Type B pancreatic cell (in vitro differentiated cells): Measurements from ENCODE around the gene TP53I11. TPM values are rescaled to one million over a fixed set of nuclear protein-coding genes. Genes with fewer than 3 reads are reported as not detected.

Experiments
- DNase-seq: peaks from one replicate; pipeline ENCODE4 v3.0.0; 2021; ENCODE audit warnings: mixed read lengths; ENCODE audit not compliant: unreplicated experiment; ENCODE audit errors: extremely low spot score
- H3K27ac Mint-ChIP-seq: 2 replicates; pipeline ENCODE4 v1.8.0; 2021; ENCODE audit warnings: mild to moderate bottlenecking, mixed read lengths
- H3K27me3 Mint-ChIP-seq: 2 replicates; pipeline ENCODE4 v1.8.0; 2021; ENCODE audit warnings: mixed read lengths
- H3K36me3 Mint-ChIP-seq: 2 replicates; pipeline ENCODE4 v1.8.0; 2021; ENCODE audit warnings: mixed read lengths
- H3K4me1 Mint-ChIP-seq: one replicate; pipeline ENCODE4 v1.8.0; 2021; ENCODE audit warnings: mixed read lengths; ENCODE audit not compliant: unreplicated experiment
- H3K4me3 Mint-ChIP-seq: 2 replicates; pipeline ENCODE4 v1.8.0; 2021; ENCODE audit warnings: mild to moderate bottlenecking, mixed read lengths
- H3K9me3 Mint-ChIP-seq: 2 replicates; pipeline ENCODE4 v1.8.0; 2021; ENCODE audit warnings: mixed read lengths
- CTCF ChIP-seq: fragments of 200-600 bp; sonication (generic); conservative IDR thresholded peaks from 2 replicates; pipeline ENCODE4 v1.5.0; 2021; ENCODE audit warnings: antibody characterized with exemption, mild to moderate bottlenecking
- total RNA-seq: library from RNA; stranded (reverse); gene quantifications from 2 replicates; pipeline ENCODE4 v1.2.1, GENCODE V29; 2021; ENCODE audit warnings: low replicate concordance

TP53I11 gene
- total RNA-seq, 1 donor from 2014 or later: 72.4 TPM

GRCh38 chr11:44993971-44994704 is 43.5 kb upstream of the TP53I11 start:
- H3K36me3 Mint-ChIP-seq: no peaks in the 10 kb centered on the region
- H3K27ac Mint-ChIP-seq: no peak overlapping the region
- peaks cover 26% of the 10 kb centered on the region for H3K27me3 Mint-ChIP-seq
- no peaks in the 10 kb centered on the region for H3K9me3 Mint-ChIP-seq
- DNase-seq: peak; percentile 51
- H3K4me3 Mint-ChIP-seq: no peak overlapping the region
- TF ChIP-seq CTCF: no peak
- peaks cover 15% of the 10 kb centered on the region for H3K4me1 Mint-ChIP-seq

GRCh38 chr11:44992774-44993173 is 42.1 kb upstream of the TP53I11 start:
- no peak for TF ChIP-seq CTCF
- H3K27me3 Mint-ChIP-seq: peaks cover 20% of the 10 kb centered on the region
- H3K9me3 Mint-ChIP-seq: no peaks in the 10 kb centered on the region
- H3K27ac Mint-ChIP-seq: no peak overlapping the region
- DNase-seq: no peak
- peaks cover 15% of the 10 kb centered on the region for H3K4me1 Mint-ChIP-seq
- no peak overlapping the region for H3K4me3 Mint-ChIP-seq
- H3K36me3 Mint-ChIP-seq: no peaks in the 10 kb centered on the region

GRCh38 chr11:44992181-44992582 is 41.5 kb upstream of the TP53I11 start:
- no peaks in the 10 kb centered on the region for H3K36me3 Mint-ChIP-seq
- H3K27ac Mint-ChIP-seq: no peak overlapping the region
- H3K4me1 Mint-ChIP-seq: peaks cover 15% of the 10 kb centered on the region
- H3K9me3 Mint-ChIP-seq: no peaks in the 10 kb centered on the region
- TF ChIP-seq CTCF: no peak
- H3K4me3 Mint-ChIP-seq: no peak overlapping the region
- DNase-seq: peak; percentile 45
- peaks cover 20% of the 10 kb centered on the region for H3K27me3 Mint-ChIP-seq

GRCh38 chr11:44990665-44991064 is 40.0 kb upstream of the TP53I11 start:
- TF ChIP-seq CTCF: no peak
- H3K9me3 Mint-ChIP-seq: no peaks in the 10 kb centered on the region
- H3K4me1 Mint-ChIP-seq: peaks cover 15% of the 10 kb centered on the region
- peaks cover 26% of the 10 kb centered on the region for H3K27me3 Mint-ChIP-seq
- H3K4me3 Mint-ChIP-seq: no peak overlapping the region
- no peak for DNase-seq
- H3K27ac Mint-ChIP-seq: no peak overlapping the region
- H3K36me3 Mint-ChIP-seq: no peaks in the 10 kb centered on the region

GRCh38 chr11:44989831-44990566 is 39.3 kb upstream of the TP53I11 start:
- Mint-ChIP-seq H3K27me3 (peaks cover 29% of the 10 kb centered on the region), H3K4me3 (no peak overlapping the region), H3K9me3 (no peaks in the 10 kb centered on the region), H3K4me1 (peaks cover 15% of the 10 kb centered on the region), H3K27ac (no peak overlapping the region), H3K36me3 (no peaks in the 10 kb centered on the region)
- TF ChIP-seq CTCF: no peak
- peak; percentile 62 for DNase-seq
